ENCODE results near the gene AOC1. TPM values are rescaled to one million over a fixed set of nuclear protein-coding genes. Genes with fewer than 3 reads are reported as not detected.
A peak's percentile ranks its signal among the peaks of the same experiment; 100 is the strongest.
"Not testable (repeated sequence)": the region's sequence is repeated elsewhere in the genome, so short reads cannot be mapped to it uniquely, and the experiment has no call there.

Gene AOC1
- 0.96 TPM for total RNA-seq (ENCODE audit: insufficient read depth, low replicate concordance)

GRCh38 chr7:150852371-150852905 is at the start of gene AOC1:
Gene AOC1 (plus strand): TSS chr7:150852517. CDS start chr7:150856471, 3,954 bp downstream.
- DNase-seq (ENCODE audit: low spot score) = no peak

DNA sequence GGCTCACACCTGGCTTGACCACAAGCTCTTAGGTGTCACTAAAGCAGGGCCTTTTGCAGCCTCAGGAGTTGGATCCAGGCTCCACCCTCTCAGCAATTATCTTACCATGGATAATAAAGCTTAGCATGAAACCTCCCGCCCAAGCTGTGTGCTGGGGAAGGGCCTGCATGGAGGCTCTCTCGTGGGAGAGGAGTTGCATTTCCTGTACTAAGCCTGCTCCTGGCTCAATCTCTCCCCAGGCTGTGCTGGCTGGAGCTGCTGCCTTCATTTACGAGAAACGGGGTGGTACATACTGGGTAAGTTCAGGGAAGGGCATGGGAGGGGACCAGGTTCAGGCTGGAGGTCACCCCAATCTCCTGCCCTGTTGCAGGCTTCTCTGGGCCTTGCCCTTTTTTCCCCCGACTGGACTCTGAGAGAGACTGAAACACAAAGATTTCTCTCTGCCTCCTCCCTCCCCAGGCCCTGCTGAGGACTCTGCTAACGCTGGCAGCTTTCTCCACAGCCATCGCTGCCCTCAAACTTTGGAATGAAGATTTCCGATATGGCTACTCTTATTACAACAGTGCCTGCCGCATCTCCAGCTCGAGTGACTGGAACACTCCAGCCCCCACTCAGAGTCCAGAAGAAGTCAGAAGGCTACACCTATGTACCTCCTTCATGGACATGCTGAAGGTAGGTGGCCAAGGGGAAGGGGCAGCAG is 49.0 kb upstream of the AOC1 start:
- peak; percentile 57 for DNase-seq (ENCODE audit: low spot score)

GRCh38 chr7:150804802-150805201 is 47.5 kb upstream of the AOC1 start:
- no peak for DNase-seq (ENCODE audit: low spot score)

- DNase-seq (ENCODE audit: low spot score) = no peak
These were observed 46.5 kb upstream of the AOC1 start for GRCh38 chr7:150805864-150806263.

DNA sequence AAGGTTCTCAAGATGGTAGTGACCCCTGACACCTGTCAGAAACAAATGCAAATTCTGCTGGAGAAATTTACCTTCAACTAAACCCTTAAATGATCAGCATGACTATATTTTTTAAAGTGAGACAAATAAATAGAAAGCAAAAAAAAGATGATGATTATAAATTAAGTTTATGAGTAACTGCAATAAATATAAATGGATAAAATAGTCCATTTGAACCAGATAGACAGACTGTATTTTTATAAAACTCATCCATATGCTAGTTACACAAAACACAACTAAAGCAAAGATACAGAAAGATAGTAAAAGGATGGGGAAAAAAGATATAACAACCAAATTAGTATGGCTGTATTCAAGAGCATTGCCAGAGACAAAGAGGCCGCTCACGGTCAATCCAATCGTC is 45.9 kb upstream of the AOC1 start:
- no peak for DNase-seq (ENCODE audit: low spot score)

DNA sequence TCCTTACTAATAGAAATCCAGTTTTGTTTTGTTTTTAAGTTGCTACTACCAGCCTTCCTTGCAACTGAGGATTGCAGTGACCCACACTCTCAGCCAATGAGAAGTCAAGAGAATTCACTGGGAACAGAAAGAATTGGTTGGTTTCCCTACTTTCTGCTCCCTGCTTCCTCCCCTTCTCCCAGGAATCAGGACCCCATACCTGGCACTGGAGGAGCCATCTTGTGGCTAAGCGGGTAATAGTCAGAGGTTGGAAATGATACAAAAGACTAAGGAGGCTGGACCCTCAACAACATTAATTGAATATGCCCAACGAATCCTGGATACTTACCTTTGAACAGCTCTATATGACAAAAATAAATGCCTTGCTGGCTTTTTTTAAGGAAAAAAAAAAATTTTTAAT is 45.5 kb upstream of the AOC1 start:
- no peak for DNase-seq (ENCODE audit: low spot score)

DNA sequence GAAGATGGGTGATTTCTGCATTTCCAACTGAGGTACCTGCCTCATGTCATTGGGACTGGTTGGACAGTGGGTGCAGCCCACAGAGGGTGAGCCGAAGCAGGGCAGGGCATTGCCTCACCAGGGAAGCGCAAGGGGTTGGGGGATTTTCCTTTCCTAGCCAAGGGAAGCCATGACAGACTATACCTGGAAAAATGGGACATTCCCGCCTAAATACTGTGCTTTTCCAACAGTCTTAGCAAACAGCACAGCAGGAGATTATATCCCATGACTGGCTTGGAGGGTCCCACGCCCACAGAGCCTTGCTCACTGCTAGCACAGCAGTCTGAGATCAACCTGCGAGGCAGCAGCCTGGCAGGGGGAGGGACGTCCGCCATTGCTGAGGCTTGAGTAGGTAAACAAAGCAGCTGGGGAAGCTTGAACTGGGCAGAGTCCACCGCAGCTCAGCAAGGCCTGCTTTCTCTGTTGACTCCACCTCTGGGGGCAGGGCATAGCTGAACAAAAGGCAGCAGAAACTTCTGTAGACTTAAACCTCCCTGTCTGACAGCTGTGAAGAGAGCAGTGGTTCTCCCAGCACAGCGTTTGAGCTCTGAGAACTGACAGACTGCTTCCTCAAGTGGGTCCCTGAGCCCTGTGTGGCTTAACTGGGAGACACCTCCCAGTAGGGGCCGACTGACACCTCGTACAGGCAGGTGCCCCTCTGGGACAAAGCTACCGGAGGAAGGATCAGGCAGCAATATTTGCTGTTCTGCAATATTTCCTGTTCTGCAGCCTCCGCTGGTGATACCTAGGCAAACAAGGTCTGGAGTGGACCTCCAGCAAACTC is 44.5 kb upstream of the AOC1 start:
- DNase-seq (ENCODE audit: low spot score) = not testable (repeated sequence)

- DNase-seq (ENCODE audit: low spot score) = no peak
These were observed 37.9 kb upstream of the AOC1 start for GRCh38 chr7:150814328-150815001.

GRCh38 chr7:150818971-150819370 is 33.3 kb upstream of the AOC1 start:
- no peak for DNase-seq (ENCODE audit: low spot score)

- DNase-seq (ENCODE audit: low spot score) = no peak
These were observed 32.2 kb upstream of the AOC1 start for GRCh38 chr7:150820148-150820547.

- no peak for DNase-seq (ENCODE audit: low spot score)
These were observed 31.6 kb upstream of the AOC1 start for GRCh38 chr7:150820578-150821198.

- DNase-seq (ENCODE audit: low spot score) = no peak
These were observed 29.3 kb upstream of the AOC1 start for GRCh38 chr7:150823043-150823442.

DNA sequence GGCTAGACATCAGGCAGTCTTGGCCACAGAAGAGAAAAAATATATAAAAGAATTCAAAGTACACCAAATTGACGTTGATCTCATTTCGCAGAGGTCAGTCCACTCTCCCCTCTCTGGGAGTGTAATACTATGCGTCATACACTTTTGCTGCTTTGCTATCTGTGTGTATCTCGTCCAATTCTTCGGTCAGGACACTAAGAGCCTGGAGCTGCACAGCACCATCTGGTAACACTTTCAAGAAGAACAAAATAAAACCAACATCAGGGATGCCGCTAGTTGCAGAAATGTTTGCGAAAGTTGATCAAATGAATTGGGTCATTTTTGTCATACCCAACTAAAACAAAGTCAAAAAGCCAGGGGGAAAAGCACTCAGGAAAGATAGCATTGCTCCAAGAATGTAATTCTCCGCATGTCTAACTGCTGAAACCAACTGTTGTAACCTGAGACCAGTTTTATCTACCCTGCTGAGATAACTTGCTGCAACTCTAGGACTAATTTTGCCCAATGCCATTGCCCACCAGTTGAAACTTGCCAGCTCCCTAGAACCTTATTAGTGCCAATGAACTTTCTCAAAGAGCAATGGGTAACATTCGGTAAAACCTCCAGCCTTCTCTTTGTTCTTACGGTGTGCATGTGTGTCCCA is 28.7 kb upstream of the AOC1 start:
- DNase-seq (ENCODE audit: low spot score) = no peak

GRCh38 chr7:150824379-150825177 is 27.7 kb upstream of the AOC1 start:
- DNase-seq (ENCODE audit: low spot score) = no peak

DNA sequence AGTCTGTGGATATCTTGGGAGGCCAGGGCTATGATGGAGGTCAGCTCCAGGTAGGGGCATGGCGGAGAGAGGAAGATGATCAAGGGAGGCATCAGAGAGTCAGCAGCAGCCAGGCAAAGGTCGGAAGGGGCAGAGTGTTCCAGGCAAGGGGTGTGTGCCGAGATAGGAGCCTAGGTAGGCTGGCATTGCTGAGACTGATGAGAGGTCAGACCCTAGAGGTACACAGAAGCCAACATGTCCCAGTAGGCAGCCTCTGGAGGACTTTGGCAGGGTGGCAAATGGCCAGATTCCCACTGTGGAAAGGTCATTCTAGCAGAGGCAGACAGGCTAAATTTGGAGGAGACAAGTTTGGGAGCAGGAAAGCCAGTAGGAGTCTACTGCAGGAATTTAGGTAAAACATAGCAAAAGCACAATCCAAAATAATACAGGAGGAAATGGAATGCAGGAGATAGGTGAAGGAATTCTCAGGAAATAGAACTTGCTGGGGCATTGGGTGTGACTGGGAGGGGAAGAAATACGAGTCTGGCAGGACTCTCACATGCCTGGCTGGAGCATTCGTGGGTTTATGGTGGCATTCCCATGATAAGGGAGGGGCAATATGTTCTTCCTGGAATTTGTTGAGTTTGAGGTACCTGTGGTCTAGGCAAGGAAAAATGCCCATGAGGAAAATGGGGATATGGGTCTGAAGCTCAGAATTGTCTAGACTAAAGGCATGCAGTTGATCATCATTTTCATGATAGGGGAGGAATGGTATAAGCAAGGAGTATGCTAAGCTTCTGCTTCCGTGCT is 26.1 kb upstream of the AOC1 start:
- no peak for DNase-seq (ENCODE audit: low spot score)

- DNase-seq (ENCODE audit: low spot score) = no peak
These were observed 23.9 kb upstream of the AOC1 start for GRCh38 chr7:150828384-150828783.

DNA sequence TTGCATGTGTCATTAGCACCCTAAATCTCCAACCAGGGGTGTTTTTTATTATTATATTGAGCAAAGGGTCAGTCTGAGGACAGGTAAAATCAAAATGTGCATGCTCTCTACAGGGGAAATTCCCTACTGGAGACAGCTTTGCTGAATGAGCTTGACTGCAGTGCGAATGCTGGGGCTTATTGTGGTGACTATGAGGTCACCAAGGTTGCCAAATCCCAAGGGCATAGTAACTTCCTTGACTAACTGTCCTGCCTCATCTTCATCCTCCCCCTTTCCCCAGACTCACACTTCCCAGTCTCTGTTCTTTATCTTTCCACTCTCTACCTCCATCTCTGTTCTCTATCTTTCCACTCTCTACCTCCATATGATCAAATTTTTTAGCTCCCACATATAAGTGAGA is 22.9 kb upstream of the AOC1 start:
- no peak for DNase-seq (ENCODE audit: low spot score)

GRCh38 chr7:150830937-150831336 is 21.4 kb upstream of the AOC1 start:
- DNase-seq (ENCODE audit: low spot score) = no peak

- DNase-seq (ENCODE audit: low spot score) = no peak
These were observed 20.5 kb upstream of the AOC1 start for GRCh38 chr7:150831851-150832250.

DNA sequence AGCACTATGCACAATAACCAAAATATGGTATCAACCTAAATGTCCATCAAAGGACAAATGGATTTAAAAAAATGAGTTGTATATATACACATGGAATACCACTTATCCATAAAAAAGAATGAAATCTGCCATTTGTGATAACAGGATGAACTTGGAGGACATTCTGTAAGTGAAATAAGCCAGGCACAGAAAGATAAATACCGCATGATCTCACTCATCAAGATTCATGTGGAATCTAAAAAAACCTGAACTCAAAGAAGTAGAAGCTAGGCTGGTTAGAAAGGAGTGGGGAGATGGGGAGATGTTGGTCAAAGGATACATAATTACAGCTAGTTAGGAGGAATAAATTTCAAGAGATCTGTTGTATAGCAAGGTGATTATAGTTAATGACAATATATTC is 17.3 kb upstream of the AOC1 start:
- peak; percentile 68 for DNase-seq (ENCODE audit: low spot score)

All from umbilical cord (tissue), 2 donors.